Bronchial smooth muscle cell (primary cell): ENCODE data around the gene VPS33B. TPM values are rescaled to one million over a fixed set of nuclear protein-coding genes. Genes with fewer than 3 reads are reported as not detected.

Experiments used
- total RNA-seq: library from RNA; depleted of rRNA; stranded (reverse); fragments of >200 nt; gene quantifications from 2 replicates; pipeline ENCODE4 v1.2.1, GENCODE V29; 2014

VPS33B gene
- 11.5 and 12.1 TPM in 2 replicates for total RNA-seq

GRCh38 chr15:91022075-91022831, at the start of gene VPS33B:
Gene VPS33B, minus strand, starts transcription at chr15:91022594. Its CDS starts 345 bp downstream, at chr15:91022249.

GRCh38 chr15:90994417-90995311, 27.7 kb downstream of the VPS33B start, which contains the start of gene PRC1:
Gene PRC1, minus strand, starts transcription at chr15:90994535. Its CDS starts 118 bp downstream, at chr15:90994417.

GRCh38 chr15:90954712-90955623, 67.4 kb downstream of the VPS33B start, which contains the start of gene RCCD1:
Gene RCCD1, plus strand, starts transcription at chr15:90954884. Its CDS starts 1,851 bp downstream, at chr15:90956735.

Other genes with a start within 250 kb of the VPS33B start
- gene FURIN, start 154.0 kb downstream of the VPS33B start, total RNA-seq = 23.3 and 31.1 TPM in 2 replicates
- 30.7 and 52.2 TPM in 2 replicates for gene FES, start 138.1 kb downstream of the VPS33B start, total RNA-seq
- gene MAN2A2, start 119.3 kb downstream of the VPS33B start, total RNA-seq = 6.8 and 11.2 TPM in 2 replicates
- gene HDDC3, start 90.0 kb downstream of the VPS33B start, total RNA-seq = 10.2 and 16.2 TPM in 2 replicates
- 103 and 124 TPM in 2 replicates for gene UNC45A, start 87.3 kb downstream of the VPS33B start, total RNA-seq
- gene RCCD1, start 67.7 kb downstream of the VPS33B start, total RNA-seq = 5.8 and 8.2 TPM in 2 replicates
- 10.7 and 25.7 TPM in 2 replicates for gene PRC1, start 28.1 kb downstream of the VPS33B start, total RNA-seq
- under 0.01 TPM in 2 replicates for gene SV2B, start 77.7 kb upstream of the VPS33B start, total RNA-seq